ENCODE data around the gene DOCK4.

GRCh38 chr7:112104120-112104519, 102.1 kb downstream of the DOCK4 start:
- TF ChIP-seq CTCF (IDR thresholded peaks at IDR 0.05) (no peak), ZFX (IDR thresholded peaks at IDR 0.05; ENCODE audit: borderline replicate concordance) (no peak)

All from 22Rv1 (cell line).